Stimulated activated CD4-positive, alpha-beta T cell treated with anti-CD3 and anti-CD28 coated beads, Interleukin-4, amount 100 ng/mL, for 24 hours (primary cell): Measurements from ENCODE around the gene BATF.

Experiments
- DNase-seq: peaks from one replicate; pipeline ENCODE4 v3.0.0-alpha.2; 2020

BATF gene

GRCh38 chr14:75501080-75501479, 21.2 kb upstream of the BATF start:
- no peak for DNase-seq

- no peak for DNase-seq
These were observed 17.9 kb upstream of the BATF start for GRCh38 chr14:75504411-75504810.

- DNase-seq = no peak
These were observed 15.3 kb upstream of the BATF start for GRCh38 chr14:75506930-75507329.

- no peak for DNase-seq
These were observed 11.7 kb upstream of the BATF start for GRCh38 chr14:75510547-75510946.

GRCh38 chr14:75511201-75511600, 11.1 kb upstream of the BATF start:
- no peak for DNase-seq

GRCh38 chr14:75513911-75514672, 8.2 kb upstream of the BATF start:
- DNase-seq = no peak

- peak; percentile 45 for DNase-seq
These were observed 7.3 kb upstream of the BATF start for GRCh38 chr14:75514673-75515628.

GRCh38 chr14:75515629-75515996, 6.7 kb upstream of the BATF start:
- DNase-seq = no peak

GRCh38 chr14:75518625-75519024, 3.6 kb upstream of the BATF start:
- DNase-seq = no peak

GRCh38 chr14:75519394-75519793, 2.9 kb upstream of the BATF start:
- DNase-seq = no peak

- no peak for DNase-seq
These were observed 2.2 kb upstream of the BATF start for GRCh38 chr14:75519826-75520728.

GRCh38 chr14:75520852-75521251, 1.4 kb upstream of the BATF start:
- DNase-seq = no peak

- no peak for DNase-seq
These were observed 662 bp upstream of the BATF start for GRCh38 chr14:75521415-75522199.

- DNase-seq = no peak
These were observed 682 bp downstream of the BATF start for GRCh38 chr14:75522983-75523318.

GRCh38 chr14:75523771-75524171, 1.5 kb downstream of the BATF start:
- no peak for DNase-seq

GRCh38 chr14:75525969-75526368, 3.7 kb downstream of the BATF start:
- no peak for DNase-seq

- no peak for DNase-seq
These were observed 5.3 kb downstream of the BATF start for GRCh38 chr14:75527449-75528163.

- no peak for DNase-seq
These were observed 9.0 kb downstream of the BATF start for GRCh38 chr14:75531256-75531655.

GRCh38 chr14:75531660-75532317, 9.5 kb downstream of the BATF start:
- no peak for DNase-seq

GRCh38 chr14:75533791-75534555, 11.7 kb downstream of the BATF start:
- DNase-seq = no peak
